ENCODE measurements around the gene MAPK12. TPM values are rescaled to one million over a fixed set of nuclear protein-coding genes. Genes with fewer than 3 reads are reported as not detected.

The MAPK12 gene
- total and polyA plus RNA-seq, 9 of the 15 experiments (the other 6 are each of a cell fraction or from before 2014, with no cell fraction given), result 0.79 to 71.5 (median 32.8) TPM

- TF ChIP-seq MGA (IDR thresholded peaks at IDR 0.05) (peak; percentile 66), CGGBP1 (CRISPR knock-in tag; IDR thresholded peaks at IDR 0.05) (no peak), ZNF124 (CRISPR knock-in tag; IDR thresholded peaks at IDR 0.05) (no peak), HDGF (IDR thresholded peaks at IDR 0.05) (no peak), PBX2 (CRISPR knock-in tag; IDR thresholded peaks at IDR 0.05; ENCODE audit: low read depth) (0 out of 2 replicates have a peak, but pooled peaks have one; percentile 26), PBX2 (tag; conservative IDR thresholded peaks at IDR 0.05; ENCODE audit: low read depth) (peak; percentile 68; the same call in 1 of the 2 replicates), MYNN (IDR thresholded peaks at IDR 0.05) (0 out of 2 replicates have a peak, but pooled peaks have one; percentile 25), MYNN (CRISPR knock-in tag; IDR thresholded peaks at IDR 0.05) (no peak), PYGO2 (tag; IDR thresholded peaks at IDR 0.05) (no peak), SRSF3 (IDR thresholded peaks at IDR 0.05; ENCODE audit: insufficient read depth, low read length) (no peak), CREB1 (IDR thresholded peaks at IDR 0.05) (peak; percentile 98), CREB1 (CRISPR knock-in tag; IDR thresholded peaks at IDR 0.05) (peak; percentile 100)
These were observed 16.9 kb downstream of the MAPK12 start, which contains the start of gene TUBGCP6 (continued) for GRCh38 chr22:50244420-50245213.
